Nephron progenitor cell (in vitro differentiated cells): Measurements from ENCODE around the gene MMP2.

ENCODE experiments used
- DNase-seq: peaks from one replicate; pipeline ENCODE4 v3.0.0; 2021
- H3K27ac Mint-ChIP-seq: 2 replicates; pipeline ENCODE4 v1.8.0; 2021; ENCODE audit warnings: mild to moderate bottlenecking, moderate library complexity, mixed read lengths
- H3K27me3 Mint-ChIP-seq: 2 replicates; pipeline ENCODE4 v1.8.0; 2021; ENCODE audit warnings: mild to moderate bottlenecking, low read depth, mixed read lengths; ENCODE audit not compliant: poor library complexity
- H3K36me3 Mint-ChIP-seq: 2 replicates; pipeline ENCODE4 v1.8.0; 2021; ENCODE audit warnings: low read depth, mixed read lengths
- H3K4me1 Mint-ChIP-seq: 2 replicates; pipeline ENCODE4 v1.8.0; 2021; ENCODE audit warnings: mixed read lengths
- H3K4me3 Mint-ChIP-seq: 2 replicates; pipeline ENCODE4 v1.8.0; 2021; ENCODE audit warnings: mild to moderate bottlenecking, moderate library complexity, mixed read lengths
- H3K9me3 Mint-ChIP-seq: 2 replicates; pipeline ENCODE4 v1.8.0; 2021; ENCODE audit warnings: mild to moderate bottlenecking, moderate library complexity, mixed read lengths
- CTCF ChIP-seq: fragments of 200-600 bp; sonication (generic); IDR thresholded peaks from 2 replicates; pipeline ENCODE4 v1.5.0; 2021; ENCODE audit warnings: antibody characterized with exemption

The MMP2 gene

GRCh38 chr16:55496509-55497145, 17.6 kb downstream of the MMP2 start:
- Mint-ChIP-seq H3K36me3 (peaks cover 42% of the 10 kb centered on the region), H3K4me1 (peaks cover 31% of the 10 kb centered on the region), H3K27me3 (peaks cover 4% of the 10 kb centered on the region), H3K4me3 (no peak overlapping the region), H3K9me3 (no peaks in the 10 kb centered on the region), H3K27ac (no peak overlapping the region)
- no peak for TF ChIP-seq CTCF
- no peak for DNase-seq

- H3K9me3 Mint-ChIP-seq = no peaks in the 10 kb centered on the region
- H3K4me3 Mint-ChIP-seq = no peak overlapping the region
- no peak for TF ChIP-seq CTCF
- H3K27me3 Mint-ChIP-seq = peaks cover 6% of the 10 kb centered on the region
- DNase-seq = no peak
- peaks cover 37% of the 10 kb centered on the region for H3K36me3 Mint-ChIP-seq
- no peak overlapping the region for H3K27ac Mint-ChIP-seq
- H3K4me1 Mint-ChIP-seq = peaks cover 40% of the 10 kb centered on the region
These were observed 18.6 kb downstream of the MMP2 start for GRCh38 chr16:55497558-55497957.

GRCh38 chr16:55498101-55498500, 19.1 kb downstream of the MMP2 start:
- Mint-ChIP-seq H3K4me3 (no peak overlapping the region), H3K4me1 (peaks cover 45% of the 10 kb centered on the region), H3K9me3 (no peaks in the 10 kb centered on the region), H3K27me3 (peaks cover 6% of the 10 kb centered on the region), H3K36me3 (peaks cover 36% of the 10 kb centered on the region), H3K27ac (no peak overlapping the region)
- DNase-seq = no peak
- no peak for TF ChIP-seq CTCF

- peaks cover 52% of the 10 kb centered on the region for H3K4me1 Mint-ChIP-seq
- TF ChIP-seq CTCF = no peak
- peaks cover 34% of the 10 kb centered on the region for H3K36me3 Mint-ChIP-seq
- no peaks in the 10 kb centered on the region for H3K9me3 Mint-ChIP-seq
- DNase-seq = no peak
- peaks cover 6% of the 10 kb centered on the region for H3K27me3 Mint-ChIP-seq
- H3K4me3 Mint-ChIP-seq = no peak overlapping the region
- H3K27ac Mint-ChIP-seq = no peak overlapping the region
These were observed 20.3 kb downstream of the MMP2 start for GRCh38 chr16:55499281-55499680.

GRCh38 chr16:55499951-55500529, 21.0 kb downstream of the MMP2 start:
- Mint-ChIP-seq H3K4me1 (peaks cover 46% of the 10 kb centered on the region), H3K4me3 (no peak overlapping the region), H3K27ac (peak overlapping the region; percentile 34), H3K36me3 (peaks cover 35% of the 10 kb centered on the region), H3K9me3 (no peaks in the 10 kb centered on the region), H3K27me3 (peaks cover 3% of the 10 kb centered on the region)
- no peak for DNase-seq
- TF ChIP-seq CTCF = no peak

GRCh38 chr16:55500530-55501011, 21.6 kb downstream of the MMP2 start:
- Mint-ChIP-seq H3K36me3 (peaks cover 36% of the 10 kb centered on the region), H3K4me3 (no peak overlapping the region), H3K27me3 (peaks cover 2% of the 10 kb centered on the region), H3K4me1 (peaks cover 42% of the 10 kb centered on the region), H3K27ac (peak overlapping the region; percentile 34), H3K9me3 (no peaks in the 10 kb centered on the region)
- DNase-seq = no peak
- TF ChIP-seq CTCF = no peak
